Spleen (tissue), 7 donors: ENCODE results near the gene HOMER3.

Experiments
- CTCF ChIP-seq, 11 experiments: fragments of 200-600 bp in 7 of 11; fragments of 450-650 bp in 4 of 11; sonication (generic) in 4 of 11; IDR thresholded peaks in 8 of 11; conservative IDR thresholded peaks in 3 of 11; 1 replicate in 7 of 11; 2 replicates in 4 of 11; pipeline versions ENCODE4 v1.4.0 to v1.8.0; 2016 to 2021; ENCODE audit warnings: antibody characterized with exemption in 11 of 11, inconsistent platforms in 4 of 11, mild to moderate bottlenecking in 1 of 11
- POLR2A ChIP-seq, 3 donors: fragments of 450-650 bp; IDR thresholded peaks; one replicate each; pipeline ENCODE4 v1.5.1; 2017; ENCODE audit warnings: antibody characterized with exemption in 3 of 3, mild to moderate bottlenecking in 1 of 3
- donor health status: DM: no; HTN: no; CAD: no; lungs with moderate emphysema.
- donor health status: DM: no; HTN: no; CAD: no.
- donor health status: DM: no; HTN: no; CAD: no.

- TF ChIP-seq CTCF (IDR thresholded peaks at IDR 0.05 in 8 of 11, conservative IDR thresholded peaks at IDR 0.05 in 3 of 11) (no peak), POLR2A (IDR thresholded peaks at IDR 0.05) (no peak)
Measured at GRCh38 chr19:18910010-18910409, 31.0 kb downstream of the HOMER3 start.
